IMR-90 (cell line): ENCODE data around the gene LRRC36. TPM values are rescaled to one million over a fixed set of nuclear protein-coding genes. Genes with fewer than 3 reads are reported as not detected.

ENCODE experiments used
- ATAC-seq: fragments of 200-7000 bp; cut with Tn5 transposase; 2 replicates; pipeline ENCODE4 v1.9.1; 2020; ENCODE audit warnings: low read depth, mild to moderate bottlenecking, moderate library complexity
- BruUV-seq: library from RNA; stranded (reverse); fragments of 400-500 nt; replicated peaks from 2 replicates; lab custom pipeline; 2021; lab: Mats Ljungman, UMichigan
- CTCF ChIA-PET: fragments of 300-600 bp; formaldehyde crosslinking; extraction: SDS; loops from one replicate; lab custom pipeline; 2021; ENCODE audit warnings: antibody characterized with exemption; lab: Yijun Ruan, JAX
- POLR2A ChIA-PET: fragments of 300-600 bp; sonication (Branson Sonifier 250); formaldehyde crosslinking; loops from one replicate; lab custom pipeline; 2022; ENCODE audit warnings: antibody characterized with exemption; ENCODE audit not compliant: unreplicated experiment; lab: Charles Lee
- DNase-seq: peaks from one replicate; pipeline ENCODE4 v3.0.0; 2013
- H2AFZ ChIP-seq: replicated peaks from 2 replicates; pipeline ENCODE3; 2013; ENCODE audit warnings: low read length, mild to moderate bottlenecking; ENCODE audit not compliant: poor library complexity
- H2AK5ac ChIP-seq: 2 replicates; pipeline ENCODE4 v1.6.1; 2013; ENCODE audit warnings: low read depth, low read length, inconsistent platforms
- H2AK9ac ChIP-seq: replicated peaks from 2 replicates; pipeline ENCODE3; 2013; ENCODE audit warnings: mild to moderate bottlenecking, low read depth, low read length, moderate library complexity; ENCODE audit not compliant: poor library complexity
- H2BK120ac ChIP-seq: 2 replicates; pipeline ENCODE4 v1.6.1; 2013; ENCODE audit warnings: low read depth, low read length, inconsistent platforms
- H2BK15ac ChIP-seq: 3 replicates; pipeline ENCODE4 v1.6.1; 2013; ENCODE audit warnings: low read depth, low read length, inconsistent platforms
- H2BK20ac ChIP-seq: 2 replicates; pipeline ENCODE4 v1.6.1; 2013; ENCODE audit warnings: low read depth, mild to moderate bottlenecking, inconsistent platforms, low read length, moderate library complexity
- H2BK5ac ChIP-seq: 2 replicates; pipeline ENCODE4 v1.6.1; 2013; ENCODE audit warnings: mild to moderate bottlenecking, low read depth, low read length, inconsistent platforms; ENCODE audit not compliant: poor library complexity, severe bottlenecking
- H3K14ac ChIP-seq: replicated peaks from 2 replicates; pipeline ENCODE4 v1.6.1; 2013; ENCODE audit warnings: low read depth, low read length, inconsistent platforms
- H3K18ac ChIP-seq: 2 replicates; pipeline ENCODE4 v1.6.1; 2013; ENCODE audit warnings: low read depth, low read length, control low read depth
- H3K23ac ChIP-seq: 2 replicates; pipeline ENCODE4 v1.6.1; 2013; ENCODE audit warnings: low read depth, low read length, inconsistent platforms
- H3K27ac ChIP-seq: 2 replicates; pipeline ENCODE4 v1.5.1; 2013; ENCODE audit warnings: mild to moderate bottlenecking, control low read depth, low read length; ENCODE audit not compliant: insufficient read depth
- H3K27me3 ChIP-seq: 2 replicates; pipeline ENCODE4 v1.6.1; 2013; ENCODE audit warnings: low read length; ENCODE audit not compliant: control insufficient read depth, insufficient read depth
- H3K36me3 ChIP-seq: 2 replicates; pipeline ENCODE4 v1.6.1; 2013; ENCODE audit warnings: low read length, mixed read lengths; ENCODE audit not compliant: control insufficient read depth, insufficient read depth
- H3K4ac ChIP-seq: 2 replicates; pipeline ENCODE4 v1.6.1; 2013; ENCODE audit warnings: low read depth, low read length, inconsistent platforms
- H3K4me1 ChIP-seq: 2 replicates; pipeline ENCODE4 v1.6.1; 2013; ENCODE audit warnings: low read length, mixed read lengths; ENCODE audit not compliant: control insufficient read depth, insufficient read depth
- H3K4me2 ChIP-seq: 2 replicates; pipeline ENCODE4 v1.6.1; 2013; ENCODE audit warnings: low read depth, mild to moderate bottlenecking, control low read depth, low read length, moderate library complexity
- H3K4me3 ChIP-seq: 2 replicates; pipeline ENCODE4 v1.5.1; 2013; ENCODE audit warnings: low read depth, mild to moderate bottlenecking, control low read depth, low read length, moderate library complexity; ENCODE audit not compliant: insufficient read depth
- H3K56ac ChIP-seq: 2 replicates; pipeline ENCODE4 v1.6.1; 2013; ENCODE audit warnings: low read length, inconsistent platforms; ENCODE audit not compliant: insufficient read depth; ENCODE audit errors: extremely low read depth
- H3K79me1 ChIP-seq, 2 experiments: 2 replicates each; pipeline ENCODE4 v1.6.1; 2013; ENCODE audit warnings: low read length in 2 of 2, inconsistent platforms in 1 of 2, low read depth in 1 of 2
- H3K9ac ChIP-seq: 2 replicates; pipeline ENCODE4 v1.6.1; 2013; ENCODE audit warnings: low read depth, low read length, control low read depth
- H3K9me1 ChIP-seq: 2 replicates; pipeline ENCODE4 v1.6.1; 2013; ENCODE audit warnings: low read length, inconsistent platforms; ENCODE audit not compliant: insufficient read depth
- H3K9me3 ChIP-seq: 2 replicates; pipeline ENCODE4 v1.6.1; 2013; ENCODE audit warnings: low read length; ENCODE audit not compliant: control insufficient read depth, insufficient read depth
- H4K20me1 ChIP-seq: 2 replicates; pipeline ENCODE4 v1.6.1; 2013; ENCODE audit warnings: low read length, inconsistent platforms; ENCODE audit not compliant: insufficient read depth
- H4K5ac ChIP-seq: 2 replicates; pipeline ENCODE4 v1.6.1; 2013; ENCODE audit warnings: mild to moderate bottlenecking, low read depth, low read length, control low read depth
- H4K8ac ChIP-seq, 2 experiments: 2 replicates each; pipeline ENCODE4 v1.6.1; 2013; ENCODE audit warnings: low read depth in 2 of 2, low read length in 2 of 2, control low read depth in 1 of 2, inconsistent platforms in 1 of 2
- H4K91ac ChIP-seq: 2 replicates; pipeline ENCODE4 v1.6.1; 2013; ENCODE audit warnings: low read depth, low read length, inconsistent platforms; ENCODE audit not compliant: insufficient read depth
- CEBPB ChIP-seq: IDR thresholded peaks from 2 replicates; pipeline ENCODE4 v1.6.1; 2012; ENCODE audit warnings: low read depth, low read length, improper control_type of control experiment
- CHD1 ChIP-seq: IDR thresholded peaks from 2 replicates; pipeline ENCODE4 v1.6.1; 2012; ENCODE audit warnings: low read depth, low read length, improper control_type of control experiment
- CTCF ChIP-seq: conservative IDR thresholded peaks from 2 replicates; pipeline ENCODE4 v1.5.1; 2012; ENCODE audit warnings: mild to moderate bottlenecking, low read depth, low read length, improper control_type of control experiment
- FOS ChIP-seq: fragments of 150-350 bp; IDR thresholded peaks from 2 replicates; pipeline ENCODE4 v1.6.1; 2016; ENCODE audit warnings: low read depth, low read length
- MAFK ChIP-seq: IDR thresholded peaks from 2 replicates; pipeline ENCODE4 v1.6.1; 2012; ENCODE audit warnings: low read depth, low read length, improper control_type of control experiment
- MAZ ChIP-seq: IDR thresholded peaks from 2 replicates; pipeline ENCODE4 v1.6.1; 2012; ENCODE audit warnings: low read depth, mild to moderate bottlenecking, low read length, improper control_type of control experiment, moderate library complexity, borderline replicate concordance
- MXI1 ChIP-seq: IDR thresholded peaks from 2 replicates; pipeline ENCODE4 v1.6.1; 2012; ENCODE audit warnings: low read depth, mild to moderate bottlenecking, low read length, moderate library complexity, borderline replicate concordance
- RAD21 ChIP-seq: IDR thresholded peaks from 2 replicates; pipeline ENCODE4 v1.6.1; 2012; ENCODE audit warnings: low read length, improper control_type of control experiment
- RCOR1 ChIP-seq: IDR thresholded peaks from 2 replicates; pipeline ENCODE4 v1.6.1; 2012; ENCODE audit warnings: mild to moderate bottlenecking, low read length, improper control_type of control experiment; ENCODE audit not compliant: insufficient replicate concordance
- SMC3 ChIP-seq: fragments of 150-350 bp; IDR thresholded peaks from 2 replicates; pipeline ENCODE4 v1.6.1; 2016; ENCODE audit warnings: low read depth, mild to moderate bottlenecking, antibody characterized with exemption, low read length, moderate library complexity
- WGBS, 2 experiments: methylation state at CpG; one replicate each; pipeline versions ENCODE4 v1.1.5 to v1.1.7; 2013; ENCODE audit warnings: missing lambda C conversion rate in 2 of 2; ENCODE audit not compliant: insufficient read length in 1 of 2; ENCODE audit errors: extremely low coverage in 2 of 2; 5-methylcytosine and 5-hydroxymethylcytosine counted together
- dilution Hi-C: fragments of 300-500 bp; cut with HindIII; formaldehyde crosslinking; loops from one replicate; pipeline ENCODE4 v1.14.3; 2018; ENCODE audit warnings: low sequenced_read_pairs; ENCODE audit not compliant: unreplicated experiment
- in situ Hi-C: fragments of 300-500 bp; cut with MboI; formaldehyde crosslinking; loops from 3 replicates; pipeline ENCODE4 v1.14.3; 2019; ENCODE audit warnings: low sequenced_read_pairs, inconsistent platforms, mixed read lengths
- intact Hi-C: fragments of 100-400 bp; cut with micrococcal nuclease; formaldehyde crosslinking; loops from 2 replicates; pipeline ENCODE4 v1.10.0; 2022
- polyA plus RNA-seq, 3 experiments: library from polyadenylated mRNA; depleted of rRNA; stranded (reverse); fragments of >200 nt; gene quantifications; 2 replicates each; pipeline ENCODE4 v1.2.3, GENCODE V29; 2012; ENCODE audit warnings: low replicate concordance in 1 of 3
- total RNA-seq: library from RNA; depleted of rRNA; stranded (reverse); fragments of >200 nt; gene quantifications from 2 replicates; pipeline ENCODE4 v1.2.3, GENCODE V29; 2012

The LRRC36 gene
- total and polyA plus RNA-seq, 2 of the 4 experiments (the other 2 are of a cell fraction) = 0.18 to 0.29 TPM

DNA sequence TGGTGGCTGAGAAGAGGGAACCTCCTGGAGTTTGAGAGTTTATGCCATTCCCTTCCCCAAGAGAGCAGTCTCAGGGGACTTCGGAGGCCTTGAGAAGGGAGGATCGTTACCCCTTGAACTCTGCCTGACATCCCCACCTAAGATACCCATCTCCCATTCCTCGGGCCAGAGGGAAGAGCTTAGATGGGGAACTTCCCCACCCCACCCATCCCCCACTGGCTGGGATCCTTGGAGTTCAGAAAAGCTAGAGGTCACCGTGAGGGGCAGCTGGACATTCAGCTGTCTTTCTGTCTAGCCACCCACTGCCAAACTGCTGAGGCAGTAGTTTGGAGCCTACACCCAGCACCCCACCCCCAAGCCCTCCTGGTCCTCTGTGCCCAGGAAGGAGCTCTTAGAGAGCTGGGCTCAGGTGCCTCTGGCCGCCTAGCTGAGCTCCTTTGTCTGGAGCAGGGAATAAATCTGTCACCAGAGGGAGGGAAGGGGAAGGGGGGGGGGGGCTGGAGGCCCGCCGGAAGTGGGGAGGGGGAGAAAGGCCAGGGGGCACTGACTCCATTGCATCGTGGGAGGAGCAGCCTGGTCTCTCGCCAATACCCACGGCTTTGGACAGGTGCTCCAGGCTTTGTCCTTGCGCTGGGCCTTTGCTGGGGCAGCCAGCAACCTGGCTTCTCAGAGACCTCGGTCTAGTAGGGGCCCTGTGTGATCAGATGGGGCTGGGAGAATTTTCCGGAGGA lies 105.3 kb downstream of the LRRC36 start:
- H3K4ac ChIP-seq = no peak overlapping the region
- no peak overlapping the region for H2BK15ac ChIP-seq
- ATAC-seq = no peak
- peak overlapping the region; percentile 24; the same call in 1 of the 2 replicates for H3K23ac ChIP-seq
- intact Hi-C loops (no loop called here), dilution Hi-C loops (no loop called here), in situ Hi-C loops (no loop called here)
- TF ChIP-seq CTCF = no peak
- TF ChIP-seq CHD1 = no peak
- TF ChIP-seq CEBPB = no peak
- no peak for TF ChIP-seq FOS
- no peak for TF ChIP-seq RCOR1
- TF ChIP-seq MAZ = no peak
- no peak for TF ChIP-seq MXI1
- no peak for TF ChIP-seq SMC3
- no peak for TF ChIP-seq MAFK
- no peak for TF ChIP-seq RAD21
- H3K18ac ChIP-seq = no peak overlapping the region
- H2BK5ac ChIP-seq = no peak overlapping the region
- no TSS peak for BruUV-seq
- POLR2A ChIA-PET = interaction anchor here (0.6 kb wide), 1 partner anchor 9 kb away, joined by 3 read pairs; no protein-coding TSS in a partner anchor
- no peak for DNase-seq
- H3K4me2 ChIP-seq = peak overlapping the region; percentile 81
- CTCF ChIA-PET = no interaction called here
- peaks cover 3% of the 10 kb centered on the region; the same call in 1 of the 2 replicates for H3K9me1 ChIP-seq
- peaks cover 29% of the 10 kb centered on the region for H3K27me3 ChIP-seq
- H2AK5ac ChIP-seq = 0 out of 2 replicates have a peak overlapping the region, but pooled peaks have one; percentile 35
- no peak overlapping the region for H3K14ac ChIP-seq
- H3K79me1 ChIP-seq = no peaks in the 10 kb centered on the region
- H2AFZ ChIP-seq = peak overlapping the region; percentile 87
- H4K91ac ChIP-seq = no peak overlapping the region
- H4K8ac ChIP-seq = no peak overlapping the region
- no peak overlapping the region for H3K9ac ChIP-seq
- no peaks in the 10 kb centered on the region for H3K9me3 ChIP-seq
- peak overlapping the region; percentile 42; the same call in 1 of the 2 replicates for H3K4me3 ChIP-seq
- no peak overlapping the region for H2BK120ac ChIP-seq
- peaks cover 12% of the 10 kb centered on the region; the same call in 1 of the 2 replicates for H4K20me1 ChIP-seq
- 45% methylated on average over 2 of the region's 13 CpGs; no CpG with 5 or more reads in 1 of the 2 experiments for WGBS, 2 experiments
- H3K36me3 ChIP-seq = peaks cover 8% of the 10 kb centered on the region; the same call in 1 of the 2 replicates
- no peak overlapping the region for H2BK20ac ChIP-seq
- peak overlapping the region; percentile 28 for H2AK9ac ChIP-seq
- no peak overlapping the region for H4K5ac ChIP-seq
- H3K27ac ChIP-seq = no peak overlapping the region
- no peak overlapping the region for H3K56ac ChIP-seq
- peaks cover 5% of the 10 kb centered on the region; the same call in 1 of the 2 replicates for H3K4me1 ChIP-seq
